B cell (primary cell): ENCODE measurements around the gene GRID1. TPM values are rescaled to one million over a fixed set of nuclear protein-coding genes. Genes with fewer than 3 reads are reported as not detected.

ENCODE experiments used
- ATAC-seq: fragments of 200-7000 bp; cut with Tn5 transposase; one replicate; pipeline ENCODE4 v1.10.0; 2021; ENCODE audit warnings: low read depth, mild to moderate bottlenecking, moderate number of reproducible peaks, moderate library complexity
- CTCF ChIA-PET: fragments of 350-600 bp; sonication (Branson Sonifier 250); formaldehyde crosslinking; loops from one replicate; lab custom pipeline; 2021; ENCODE audit warnings: antibody characterized with exemption, inconsistent platforms; lab: Charles Lee
- POLR2A ChIA-PET: fragments of 350-600 bp; sonication (Branson Sonifier 250); formaldehyde crosslinking; loops from one replicate; lab custom pipeline; 2021; ENCODE audit warnings: antibody characterized with exemption; lab: Charles Lee
- DNase-seq: peaks from one replicate; pipeline ENCODE4 v3.0.0; 2013
- H2AFZ ChIP-seq: 2 replicates; pipeline ENCODE4 v1.6.1; 2012; ENCODE audit warnings: mild to moderate bottlenecking, low read depth, low read length; ENCODE audit not compliant: insufficient read depth, poor library complexity, severe bottlenecking
- H3K27ac ChIP-seq, 2 donors: 1 replicate in 1 of 2; 2 replicates in 1 of 2; pipeline ENCODE4 v1.5.1; 2012 to 2013; ENCODE audit warnings: low read length in 2 of 2, mild to moderate bottlenecking in 2 of 2, moderate library complexity in 1 of 2
- H3K27me3 ChIP-seq, 4 experiments: fragments of 200-600 bp in 1 of 4; sonication (generic) in 1 of 4; replicated peaks in 1 of 4; 1 replicate in 2 of 4; 2 replicates in 2 of 4; pipeline versions ENCODE4 v1.6.1 to v1.7.0; 2013 to 2016; ENCODE audit warnings: low read length in 3 of 4, mild to moderate bottlenecking in 2 of 4, mixed read lengths in 1 of 4, moderate library complexity in 1 of 4; ENCODE audit not compliant: insufficient read depth in 4 of 4, control insufficient read depth in 3 of 4; ENCODE audit errors: control extremely low read depth in 1 of 4
- H3K36me3 ChIP-seq, 2 experiments: replicated peaks in 1 of 2; 1 replicate in 1 of 2; 2 replicates in 1 of 2; pipeline versions ENCODE4 v1.6.1 to v1.7.1; 2013; ENCODE audit warnings: low read length in 1 of 2; ENCODE audit not compliant: insufficient read depth in 2 of 2, control insufficient read depth in 1 of 2; ENCODE audit errors: control extremely low read depth in 1 of 2, extremely low read depth in 1 of 2
- H3K4me1 ChIP-seq, 2 donors: fragments of 200-600 bp in 1 of 2; sonication (generic) in 1 of 2; 1 replicate in 1 of 2; 2 replicates in 1 of 2; pipeline versions ENCODE4 v1.5.1 to v1.6.1; 2013 to 2017; ENCODE audit warnings: low read length in 2 of 2; ENCODE audit not compliant: control insufficient read depth in 2 of 2, insufficient read depth in 2 of 2
- H3K4me2 ChIP-seq: replicated peaks from 2 replicates; pipeline ENCODE3; 2012; ENCODE audit warnings: mild to moderate bottlenecking, low read depth, low read length; ENCODE audit not compliant: poor library complexity, severe bottlenecking
- H3K4me3 ChIP-seq, 5 experiments: fragments of 200-600 bp in 1 of 5; sonication (generic) in 1 of 5; 1 replicate in 3 of 5; 2 replicates in 2 of 5; pipeline versions ENCODE4 v1.5.1 to v1.7.0; 2011 to 2016; ENCODE audit warnings: low read length in 4 of 5, mild to moderate bottlenecking in 4 of 5, low read depth in 2 of 5, control low read depth in 1 of 5, moderate library complexity in 1 of 5; ENCODE audit not compliant: insufficient read depth in 1 of 5; ENCODE audit errors: control extremely low read depth in 1 of 5, extremely low read depth in 1 of 5
- H3K79me2 ChIP-seq: fragments of 200-600 bp; sonication (generic); one replicate; pipeline ENCODE4 v1.6.0; 2016; ENCODE audit warnings: low read length; ENCODE audit not compliant: control insufficient read depth, insufficient read depth
- H3K9ac ChIP-seq: fragments of 200-600 bp; sonication (generic); 2 replicates; pipeline ENCODE4 v1.6.1; 2017; ENCODE audit warnings: mild to moderate bottlenecking, low read length, moderate library complexity
- H3K9me3 ChIP-seq, 3 donors: one replicate each; pipeline versions ENCODE4 v1.6.1 to v1.7.1; 2013; ENCODE audit warnings: low read length in 2 of 3; ENCODE audit not compliant: control insufficient read depth in 2 of 3, insufficient read depth in 1 of 3; ENCODE audit errors: control extremely low read depth in 1 of 3
- H4K20me1 ChIP-seq: 2 replicates; pipeline ENCODE4 v1.6.0; 2012; ENCODE audit warnings: mild to moderate bottlenecking, low read length; ENCODE audit not compliant: insufficient read depth, control insufficient read depth, poor library complexity, severe bottlenecking
- H3K27ac Mint-ChIP-seq: one replicate; pipeline ENCODE4 v1.8.0; 2021; ENCODE audit warnings: mixed read lengths
- H3K27me3 Mint-ChIP-seq: one replicate; pipeline ENCODE4 v1.8.0; 2021; ENCODE audit warnings: mixed read lengths
- H3K4me1 Mint-ChIP-seq: one replicate; pipeline ENCODE4 v1.8.0; 2021; ENCODE audit warnings: mixed read lengths
- H3K4me3 Mint-ChIP-seq: one replicate; pipeline ENCODE4 v1.8.0; 2021; ENCODE audit warnings: mixed read lengths
- H3K9me3 Mint-ChIP-seq: one replicate; pipeline ENCODE4 v1.8.0; 2022; ENCODE audit warnings: mixed read lengths; ENCODE audit not compliant: insufficient read depth
- EZH2 ChIP-seq: IDR thresholded peaks from 2 replicates; pipeline ENCODE4 v1.6.1; 2012; ENCODE audit warnings: borderline replicate concordance, low read depth, mild to moderate bottlenecking, moderate library complexity, low read length; ENCODE audit not compliant: insufficient read depth, poor library complexity, severe bottlenecking
- WGBS: methylation state at CpG from one replicate; pipeline ENCODE4 v1.1.5; 2013; ENCODE audit warnings: missing lambda C conversion rate; ENCODE audit not compliant: insufficient coverage; 5-methylcytosine and 5-hydroxymethylcytosine counted together
- intact Hi-C: fragments of 100-400 bp; cut with micrococcal nuclease; formaldehyde crosslinking; loops from one replicate; pipeline ENCODE4 v1.10.0; 2022
- polyA plus RNA-seq: library from polyadenylated mRNA; depleted of rRNA; stranded (reverse); fragments of >200 nt; gene quantifications from 2 replicates; pipeline ENCODE4 v1.2.3, GENCODE V29; 2012
- total RNA-seq, 2 donors: library from RNA; stranded (reverse); fragments of 120-200 nt in 1 of 2; gene quantifications; 1 replicate in 1 of 2; 2 replicates in 1 of 2; pipeline versions ENCODE4 v1.2.3 to v1.2.4, GENCODE V29; 2013 to 2022
- TF ChIP-seq, protein P1 (sequence below): fragments of 200-600 bp; IDR thresholded peaks from one replicate; pipeline ENCODE4 v1.8.0; 2022; ENCODE audit warnings: antibody characterized with exemption, mild to moderate bottlenecking

GRID1 gene
- total and polyA plus RNA-seq, 2 donors (not counting 1 experiment from before 2014, with no cell fraction given), result not detected

DNA sequence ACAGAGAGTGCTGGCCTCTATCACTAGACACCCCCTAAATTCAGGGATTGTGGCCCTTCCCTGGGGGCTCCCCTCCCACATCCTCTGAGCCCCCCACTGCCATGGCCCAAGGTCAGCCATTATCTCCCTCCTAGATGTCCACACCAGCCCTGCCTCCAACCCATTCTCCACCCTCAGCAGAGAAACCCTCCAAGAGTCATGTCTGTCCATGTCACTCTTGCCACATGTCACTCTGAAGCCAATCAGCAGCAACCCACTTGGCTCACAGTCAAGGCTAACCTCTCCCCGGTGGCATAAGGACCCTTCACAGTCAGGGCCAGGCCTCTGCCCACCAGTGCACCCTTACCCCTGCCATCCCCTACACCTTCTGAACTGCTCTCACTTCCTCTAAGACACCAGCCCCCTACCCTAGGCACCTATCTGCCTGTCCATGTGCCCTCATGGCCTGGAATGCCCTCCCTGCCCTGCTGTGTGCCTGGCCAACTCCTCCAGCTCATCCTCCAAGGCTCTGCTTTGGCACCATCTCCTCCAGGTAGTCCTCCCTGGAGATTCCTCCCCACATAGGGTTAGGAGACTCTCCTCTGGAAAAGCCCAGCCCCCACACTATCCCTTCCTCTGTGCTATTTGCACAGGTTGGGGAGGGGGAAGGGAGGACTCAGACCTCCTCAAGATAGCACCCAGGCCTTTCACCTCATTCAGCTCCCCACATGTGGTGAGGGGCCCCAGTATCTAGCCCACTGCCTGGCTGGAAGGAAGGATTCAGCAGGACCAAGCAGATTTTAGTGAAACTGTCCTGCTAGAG, 83.7 kb downstream of the GRID1 start:
- Mint-ChIP-seq H3K9me3 (no peaks in the 10 kb centered on the region), H3K4me1 (peaks cover under 1% of the 10 kb centered on the region), H3K4me3 (no peak overlapping the region), H3K27ac (no peak overlapping the region), H3K27me3 (peaks cover 20% of the 10 kb centered on the region)
- H3K4me1 ChIP-seq, result no peaks in the 10 kb centered on the region
- CTCF ChIA-PET, result no interaction called here
- H3K9me3 ChIP-seq, result peaks cover 0 to 10% (median 0%) of the 10 kb centered on the region in 3 donors
- POLR2A ChIA-PET, result no interaction called here
- no peak overlapping the region for H3K4me2 ChIP-seq
- DNase-seq (no peak), ATAC-seq (no peak)
- no peak overlapping the region for H3K4me3 ChIP-seq
- H3K9ac ChIP-seq, result no peak overlapping the region
- no peak overlapping the region for H3K27ac ChIP-seq
- TF ChIP-seq EZH2, result no peak
- TF ChIP-seq, protein P1, sequence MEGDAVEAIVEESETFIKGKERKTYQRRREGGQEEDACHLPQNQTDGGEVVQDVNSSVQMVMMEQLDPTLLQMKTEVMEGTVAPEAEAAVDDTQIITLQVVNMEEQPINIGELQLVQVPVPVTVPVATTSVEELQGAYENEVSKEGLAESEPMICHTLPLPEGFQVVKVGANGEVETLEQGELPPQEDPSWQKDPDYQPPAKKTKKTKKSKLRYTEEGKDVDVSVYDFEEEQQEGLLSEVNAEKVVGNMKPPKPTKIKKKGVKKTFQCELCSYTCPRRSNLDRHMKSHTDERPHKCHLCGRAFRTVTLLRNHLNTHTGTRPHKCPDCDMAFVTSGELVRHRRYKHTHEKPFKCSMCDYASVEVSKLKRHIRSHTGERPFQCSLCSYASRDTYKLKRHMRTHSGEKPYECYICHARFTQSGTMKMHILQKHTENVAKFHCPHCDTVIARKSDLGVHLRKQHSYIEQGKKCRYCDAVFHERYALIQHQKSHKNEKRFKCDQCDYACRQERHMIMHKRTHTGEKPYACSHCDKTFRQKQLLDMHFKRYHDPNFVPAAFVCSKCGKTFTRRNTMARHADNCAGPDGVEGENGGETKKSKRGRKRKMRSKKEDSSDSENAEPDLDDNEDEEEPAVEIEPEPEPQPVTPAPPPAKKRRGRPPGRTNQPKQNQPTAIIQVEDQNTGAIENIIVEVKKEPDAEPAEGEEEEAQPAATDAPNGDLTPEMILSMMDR, result no peak
- intact Hi-C loops, result no loop called here
- no peaks in the 10 kb centered on the region for H4K20me1 ChIP-seq
- WGBS, result 94% methylated on average over 1 of the region's 1 CpG
- no peaks in the 10 kb centered on the region for H3K79me2 ChIP-seq
- H2AFZ ChIP-seq, result no peak overlapping the region
- peaks cover 0 to 11% (median 0%) of the 10 kb centered on the region in 4 experiments for H3K27me3 ChIP-seq
- H3K36me3 ChIP-seq, result no peaks in the 10 kb centered on the region

DNA sequence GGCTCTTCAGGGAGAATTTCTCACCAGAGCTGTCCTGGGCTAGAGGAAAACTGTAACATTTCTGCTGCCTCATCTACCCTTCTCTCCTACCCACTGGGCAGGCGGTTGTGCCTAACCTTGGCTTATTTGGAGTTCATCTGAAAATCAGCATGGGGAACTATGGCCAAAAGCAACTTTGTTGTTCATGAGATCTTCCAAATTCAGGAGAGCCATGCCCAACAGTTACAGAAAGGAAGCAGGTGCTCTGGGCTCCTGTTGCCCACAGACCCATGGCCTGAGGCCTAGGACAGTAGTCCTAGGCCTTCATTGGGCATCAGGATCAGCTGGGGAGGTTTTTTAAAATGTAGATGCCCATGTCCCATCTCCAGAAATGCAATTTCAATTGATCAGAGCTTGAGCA, 85.2 kb downstream of the GRID1 start:
- Histone ChIP-seq H3K9me3 (peaks cover 0 to 13% (median 3%) of the 10 kb centered on the region in 3 donors), H4K20me1 (no peaks in the 10 kb centered on the region), H2AFZ (no peak overlapping the region), H3K27me3 (peaks cover 0 to 11% (median 0%) of the 10 kb centered on the region in 4 experiments), H3K4me3 (no peak overlapping the region), H3K9ac (no peak overlapping the region), H3K4me2 (no peak overlapping the region), H3K27ac (no peak overlapping the region), H3K4me1 (no peaks in the 10 kb centered on the region), H3K79me2 (no peaks in the 10 kb centered on the region), H3K36me3 (no peaks in the 10 kb centered on the region)
- ATAC-seq, result no peak
- TF ChIP-seq EZH2, result no peak
- TF ChIP-seq, protein P1, result no peak
- POLR2A ChIA-PET, result no interaction called here
- intact Hi-C loops, result no loop called here
- WGBS, result 100% methylated on average over 1 of the region's 1 CpG
- DNase-seq, result no peak
- CTCF ChIA-PET, result no interaction called here
- Mint-ChIP-seq H3K4me3 (no peak overlapping the region), H3K27me3 (peaks cover 13% of the 10 kb centered on the region), H3K9me3 (peaks cover 4% of the 10 kb centered on the region), H3K4me1 (no peaks in the 10 kb centered on the region), H3K27ac (no peak overlapping the region)
